ENCODE results near the gene PCDHA11. TPM values are rescaled to one million over a fixed set of nuclear protein-coding genes. Genes with fewer than 3 reads are reported as not detected.

The PCDHA11 gene
- total RNA-seq, 1 donor from 2014 or later = 7.8 TPM

Other genes with a start within 250 kb of the PCDHA11 start
- not detected for gene CD14, start 235.8 kb upstream of the PCDHA11 start, total RNA-seq (ENCODE audit: unreplicated experiment)
- gene TMCO6, start 229.5 kb upstream of the PCDHA11 start, total RNA-seq (ENCODE audit: unreplicated experiment) = 22.7 TPM
- gene NDUFA2, start 221.3 kb upstream of the PCDHA11 start, total RNA-seq (ENCODE audit: unreplicated experiment) = 56.0 TPM
- 76.1 TPM for gene IK, start 221.1 kb upstream of the PCDHA11 start, total RNA-seq (ENCODE audit: unreplicated experiment)
- gene WDR55, start 204.1 kb upstream of the PCDHA11 start, total RNA-seq (ENCODE audit: unreplicated experiment) = 28.5 TPM
- gene DND1, start 195.4 kb upstream of the PCDHA11 start, total RNA-seq (ENCODE audit: unreplicated experiment) = 1.8 TPM
- 75.0 TPM for gene HARS1, start 177.6 kb upstream of the PCDHA11 start, total RNA-seq (ENCODE audit: unreplicated experiment)
- gene HARS2, start 177.5 kb upstream of the PCDHA11 start, total RNA-seq (ENCODE audit: unreplicated experiment) = 37.0 TPM
- 51.0 TPM for gene ZMAT2, start 168.5 kb upstream of the PCDHA11 start, total RNA-seq (ENCODE audit: unreplicated experiment)
- 0.13 TPM for gene PCDHA1, start 82.8 kb upstream of the PCDHA11 start, total RNA-seq (ENCODE audit: unreplicated experiment)
- 4.2 TPM for gene PCDHA2, start 74.1 kb upstream of the PCDHA11 start, total RNA-seq (ENCODE audit: unreplicated experiment)
- gene PCDHA3, start 67.9 kb upstream of the PCDHA11 start, total RNA-seq (ENCODE audit: unreplicated experiment) = 2.6 TPM
- gene PCDHA4, start 61.9 kb upstream of the PCDHA11 start, total RNA-seq (ENCODE audit: unreplicated experiment) = 9.9 TPM
- gene PCDHA5, start 47.3 kb upstream of the PCDHA11 start, total RNA-seq (ENCODE audit: unreplicated experiment) = 2.7 TPM
- gene PCDHA6, start 41.0 kb upstream of the PCDHA11 start, total RNA-seq (ENCODE audit: unreplicated experiment) = 2.3 TPM
- 2.9 TPM for gene PCDHA7, start 34.7 kb upstream of the PCDHA11 start, total RNA-seq (ENCODE audit: unreplicated experiment)
- gene PCDHA8, start 27.8 kb upstream of the PCDHA11 start, total RNA-seq (ENCODE audit: unreplicated experiment) = 1.6 TPM
- gene PCDHA9, start 20.6 kb upstream of the PCDHA11 start, total RNA-seq (ENCODE audit: unreplicated experiment) = 1.7 TPM
- 16.9 TPM for gene PCDHA10, start 13.1 kb upstream of the PCDHA11 start, total RNA-seq (ENCODE audit: unreplicated experiment)
- 9.7 TPM for gene PCDHA12, start 6.4 kb downstream of the PCDHA11 start, total RNA-seq (ENCODE audit: unreplicated experiment)
- gene PCDHA13, start 13.2 kb downstream of the PCDHA11 start, total RNA-seq (ENCODE audit: unreplicated experiment) = 2.5 TPM
- 7.5 TPM for gene PCDHAC1, start 57.3 kb downstream of the PCDHA11 start, total RNA-seq (ENCODE audit: unreplicated experiment)
- gene PCDHAC2, start 97.5 kb downstream of the PCDHA11 start, total RNA-seq (ENCODE audit: unreplicated experiment) = 5.2 TPM
- gene PCDHB1, start 182.4 kb downstream of the PCDHA11 start, total RNA-seq (ENCODE audit: unreplicated experiment) = not detected
- gene PCDHB2, start 225.7 kb downstream of the PCDHA11 start, total RNA-seq (ENCODE audit: unreplicated experiment) = 44.9 TPM
- gene PCDHB3, start 231.5 kb downstream of the PCDHA11 start, total RNA-seq (ENCODE audit: unreplicated experiment) = 6.5 TPM

Measured in endothelial cell (in vitro differentiated cells).